ENCODE data around the gene WNT4.

WNT4 gene

GRCh38 chr1:22164841-22165808 is 22.2 kb upstream of the WNT4 start:
- H3K4me3 ChIP-seq (ENCODE audit: low read depth, low read length), result no peak overlapping the region

GRCh38 chr1:22163564-22163963 is 20.7 kb upstream of the WNT4 start:
- no peak overlapping the region for H3K4me3 ChIP-seq (ENCODE audit: low read depth, low read length)

- no peak overlapping the region for H3K4me3 ChIP-seq (ENCODE audit: low read depth, low read length)
Measured at GRCh38 chr1:22163137-22163536, 20.2 kb upstream of the WNT4 start.

GRCh38 chr1:22159891-22160290 is 17.0 kb upstream of the WNT4 start:
- H3K4me3 ChIP-seq (ENCODE audit: low read depth, low read length), result no peak overlapping the region

- H3K4me3 ChIP-seq (ENCODE audit: low read depth, low read length), result no peak overlapping the region
Measured at GRCh38 chr1:22158654-22159053, 15.8 kb upstream of the WNT4 start.

- no peak overlapping the region for H3K4me3 ChIP-seq (ENCODE audit: low read depth, low read length)
Measured at GRCh38 chr1:22157359-22157966, 14.6 kb upstream of the WNT4 start.

- H3K4me3 ChIP-seq (ENCODE audit: low read depth, low read length), result no peak overlapping the region
Measured at GRCh38 chr1:22155517-22155916, 12.6 kb upstream of the WNT4 start.

- no peak overlapping the region for H3K4me3 ChIP-seq (ENCODE audit: low read depth, low read length)
Measured at GRCh38 chr1:22154626-22155025, 11.7 kb upstream of the WNT4 start.

GRCh38 chr1:22153660-22154437 is 11.0 kb upstream of the WNT4 start:
- no peak overlapping the region for H3K4me3 ChIP-seq (ENCODE audit: low read depth, low read length)

GRCh38 chr1:22150923-22151322 is 8.0 kb upstream of the WNT4 start:
- no peak overlapping the region for H3K4me3 ChIP-seq (ENCODE audit: low read depth, low read length)

- peak overlapping the region; percentile 37 for H3K4me3 ChIP-seq (ENCODE audit: low read depth, low read length)
Measured at GRCh38 chr1:22142315-22143064, 407 bp downstream of the WNT4 start.

GRCh38 chr1:22141554-22142314 is 1.2 kb downstream of the WNT4 start:
- H3K4me3 ChIP-seq (ENCODE audit: low read depth, low read length), result peak overlapping the region; percentile 37

- no peak overlapping the region for H3K4me3 ChIP-seq (ENCODE audit: low read depth, low read length)
Measured at GRCh38 chr1:22140694-22141093, 2.2 kb downstream of the WNT4 start.

GRCh38 chr1:22139817-22140216 is 3.1 kb downstream of the WNT4 start:
- H3K4me3 ChIP-seq (ENCODE audit: low read depth, low read length), result no peak overlapping the region

- H3K4me3 ChIP-seq (ENCODE audit: low read depth, low read length), result no peak overlapping the region
Measured at GRCh38 chr1:22139066-22139594, 3.8 kb downstream of the WNT4 start.

GRCh38 chr1:22137004-22137720 is 5.7 kb downstream of the WNT4 start:
- H3K4me3 ChIP-seq (ENCODE audit: low read depth, low read length), result no peak overlapping the region

- H3K4me3 ChIP-seq (ENCODE audit: low read depth, low read length), result no peak overlapping the region
Measured at GRCh38 chr1:22133931-22134324, 9.0 kb downstream of the WNT4 start.

GRCh38 chr1:22133247-22133930 is 9.5 kb downstream of the WNT4 start:
- no peak overlapping the region for H3K4me3 ChIP-seq (ENCODE audit: low read depth, low read length)
